GM12873 (cell line): ENCODE measurements around the gene NABP2.

Source experiments
- TF ChIP-seq, protein P1 (sequence below): IDR thresholded peaks from 2 replicates; pipeline ENCODE4 v1.5.1; 2012; ENCODE audit warnings: low read depth, mild to moderate bottlenecking, moderate library complexity, low read length, control low read depth; ENCODE audit not compliant: insufficient read depth; ENCODE audit errors: missing control alignments

The NABP2 gene

DNA sequence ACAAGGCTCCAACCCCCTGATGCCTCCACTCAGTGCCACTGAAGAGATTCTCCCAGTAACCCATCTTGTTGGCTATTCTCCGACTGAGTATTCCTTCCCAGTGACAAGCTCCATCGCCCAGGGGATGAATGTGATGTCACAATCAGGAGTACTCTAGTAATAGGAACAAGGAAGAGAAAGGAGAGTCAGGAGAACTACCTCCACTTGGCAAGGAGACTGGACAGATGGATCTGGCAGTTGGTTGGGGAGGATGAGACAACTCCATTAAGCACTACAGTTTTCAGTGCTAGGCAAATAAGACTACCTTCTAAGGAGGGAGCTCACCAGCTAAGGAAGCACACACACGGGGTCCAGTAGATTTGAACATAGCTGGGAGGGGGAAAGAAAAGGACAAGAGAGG lies 7.7 kb upstream of the NABP2 start:
- TF ChIP-seq, protein P1, sequence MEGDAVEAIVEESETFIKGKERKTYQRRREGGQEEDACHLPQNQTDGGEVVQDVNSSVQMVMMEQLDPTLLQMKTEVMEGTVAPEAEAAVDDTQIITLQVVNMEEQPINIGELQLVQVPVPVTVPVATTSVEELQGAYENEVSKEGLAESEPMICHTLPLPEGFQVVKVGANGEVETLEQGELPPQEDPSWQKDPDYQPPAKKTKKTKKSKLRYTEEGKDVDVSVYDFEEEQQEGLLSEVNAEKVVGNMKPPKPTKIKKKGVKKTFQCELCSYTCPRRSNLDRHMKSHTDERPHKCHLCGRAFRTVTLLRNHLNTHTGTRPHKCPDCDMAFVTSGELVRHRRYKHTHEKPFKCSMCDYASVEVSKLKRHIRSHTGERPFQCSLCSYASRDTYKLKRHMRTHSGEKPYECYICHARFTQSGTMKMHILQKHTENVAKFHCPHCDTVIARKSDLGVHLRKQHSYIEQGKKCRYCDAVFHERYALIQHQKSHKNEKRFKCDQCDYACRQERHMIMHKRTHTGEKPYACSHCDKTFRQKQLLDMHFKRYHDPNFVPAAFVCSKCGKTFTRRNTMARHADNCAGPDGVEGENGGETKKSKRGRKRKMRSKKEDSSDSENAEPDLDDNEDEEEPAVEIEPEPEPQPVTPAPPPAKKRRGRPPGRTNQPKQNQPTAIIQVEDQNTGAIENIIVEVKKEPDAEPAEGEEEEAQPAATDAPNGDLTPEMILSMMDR, result no peak

DNA sequence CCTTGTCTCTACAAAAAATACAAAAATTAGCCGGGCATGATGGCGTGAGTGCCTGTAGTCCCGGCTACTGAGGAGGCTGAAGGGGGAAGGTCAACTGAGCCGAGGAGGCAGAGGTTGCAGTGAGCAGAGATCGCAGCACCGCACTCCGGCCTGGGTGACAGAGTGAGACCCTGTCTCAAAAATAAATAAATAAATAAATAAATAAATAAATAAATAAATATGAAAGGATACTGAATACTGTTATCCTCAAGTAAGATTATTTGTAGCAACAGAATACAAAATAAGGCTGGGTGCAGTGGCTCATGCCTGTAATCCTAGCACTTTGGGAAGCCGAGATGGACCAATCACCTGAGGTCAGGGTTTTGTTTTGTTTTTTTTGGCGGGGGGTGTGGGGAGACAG lies 4.3 kb upstream of the NABP2 start:
- TF ChIP-seq, protein P1, result no peak

DNA sequence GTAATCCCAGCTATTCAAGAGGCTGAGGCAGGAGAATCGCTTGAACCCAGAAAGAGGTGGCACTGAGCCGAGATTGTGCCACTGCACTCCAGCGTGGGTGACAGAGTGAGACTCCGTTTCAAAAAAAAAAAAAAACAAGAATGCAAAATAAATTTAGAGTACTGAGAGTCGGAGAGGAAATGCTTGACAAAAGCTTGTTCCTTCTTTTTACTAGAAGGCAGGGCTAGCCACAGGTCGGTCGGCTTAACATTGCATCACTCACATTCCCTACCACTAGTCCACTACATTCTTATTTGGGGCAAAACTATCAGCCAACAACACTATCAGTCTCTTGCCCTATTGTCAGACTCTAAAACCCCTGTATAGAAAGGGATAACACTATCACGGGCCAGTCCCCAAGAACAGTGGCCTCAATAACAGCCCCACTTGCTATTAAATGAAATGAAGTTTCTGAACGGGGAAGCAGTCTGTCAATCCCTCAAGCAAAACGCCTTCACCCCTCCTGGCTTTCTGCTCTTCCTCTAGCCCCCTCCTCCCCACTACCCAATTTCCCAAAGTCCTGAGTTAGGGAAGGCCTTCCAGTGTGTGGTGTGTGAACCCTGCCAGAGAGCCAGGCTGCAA lies 3.4 kb upstream of the NABP2 start:
- TF ChIP-seq, protein P1, result no peak

DNA sequence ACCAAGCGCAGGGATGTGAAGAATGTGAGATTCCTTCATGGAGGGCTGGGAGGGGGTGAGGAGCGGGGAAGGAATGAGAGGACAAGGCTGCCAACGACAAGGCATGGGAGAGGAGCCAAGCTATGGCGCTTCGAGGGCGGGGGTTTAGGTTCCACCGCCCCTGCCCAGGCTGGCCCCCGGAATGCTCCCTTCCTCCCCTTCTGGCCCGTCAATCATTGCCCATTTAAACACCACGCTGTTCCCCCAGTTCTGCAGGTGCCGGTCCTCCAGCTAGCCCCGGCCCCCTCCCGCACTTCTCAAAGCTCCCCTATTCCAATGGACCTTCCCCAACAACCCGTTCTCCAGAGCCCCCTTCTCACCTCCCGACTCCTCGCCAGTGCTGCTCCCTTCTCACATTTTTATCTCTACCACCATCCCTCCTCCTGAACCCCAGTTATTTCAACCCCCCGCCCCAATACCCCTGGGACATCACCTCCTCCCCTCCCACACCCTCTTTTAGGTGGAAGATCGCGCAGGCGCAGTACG lies 2.8 kb upstream of the NABP2 start:
- TF ChIP-seq, protein P1, result no peak

DNA sequence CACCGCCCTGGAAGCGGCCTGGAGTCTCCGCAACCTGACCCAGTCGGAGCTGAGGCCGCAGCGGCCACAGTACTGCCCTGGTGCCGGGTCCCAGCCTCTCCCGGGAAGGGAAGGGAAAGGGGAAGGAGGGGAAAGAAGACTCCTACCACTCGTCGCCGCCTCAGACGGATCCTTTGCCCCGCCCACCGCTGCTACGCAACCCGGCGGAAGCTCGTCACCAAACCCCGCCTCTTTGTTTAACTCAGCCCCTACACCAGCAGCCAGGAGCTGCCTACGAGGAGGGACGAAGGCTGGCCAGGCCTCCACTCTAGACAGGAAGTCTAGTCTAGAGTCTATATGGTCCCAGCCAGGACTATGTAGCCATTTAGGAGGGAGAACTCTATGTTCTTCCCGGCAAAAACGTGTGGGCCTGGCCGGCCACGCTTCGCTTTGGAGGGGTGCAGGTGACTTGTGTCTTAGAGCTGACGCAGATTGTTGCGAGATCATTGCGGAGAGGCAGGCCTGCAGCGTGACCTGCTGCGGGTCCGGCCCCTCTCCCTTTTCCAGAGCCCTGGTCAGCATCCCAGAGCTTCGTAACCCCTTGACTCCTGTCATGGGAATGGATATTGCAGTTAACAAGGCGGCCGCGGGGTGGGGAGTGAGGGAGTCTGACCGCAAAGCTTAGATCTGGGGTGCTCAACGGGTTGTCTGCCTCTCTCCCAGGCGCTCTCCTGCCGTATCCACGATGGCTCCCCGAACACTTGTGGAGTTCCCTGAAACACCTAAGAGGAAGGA lies 2.2 kb upstream of the NABP2 start, which contains the start of gene RNF41:
TSS of gene RNF41 (minus strand) at position 166 of the 774 bp plus-strand sequence. CDS start 7,875 bp downstream, outside the sequence.
- TF ChIP-seq, protein P1, result no peak

DNA sequence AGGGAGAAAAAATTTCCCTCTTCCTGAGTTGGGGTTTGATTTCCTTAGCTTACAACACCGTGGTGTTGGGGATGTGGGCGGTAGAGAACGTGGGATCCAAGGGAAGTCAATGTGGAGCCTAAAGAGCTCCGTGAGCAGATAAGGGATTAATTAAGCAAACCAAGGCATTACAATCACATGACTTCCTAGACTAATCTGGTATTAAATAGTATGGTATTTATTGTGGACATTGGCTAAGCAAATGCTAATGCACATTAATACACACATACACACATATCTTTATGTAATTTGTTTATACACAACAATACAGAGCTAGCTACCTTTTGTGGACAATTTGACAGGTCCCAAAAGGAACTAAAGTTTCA lies 1.6 kb upstream of the NABP2 start:
- TF ChIP-seq, protein P1, result no peak

DNA sequence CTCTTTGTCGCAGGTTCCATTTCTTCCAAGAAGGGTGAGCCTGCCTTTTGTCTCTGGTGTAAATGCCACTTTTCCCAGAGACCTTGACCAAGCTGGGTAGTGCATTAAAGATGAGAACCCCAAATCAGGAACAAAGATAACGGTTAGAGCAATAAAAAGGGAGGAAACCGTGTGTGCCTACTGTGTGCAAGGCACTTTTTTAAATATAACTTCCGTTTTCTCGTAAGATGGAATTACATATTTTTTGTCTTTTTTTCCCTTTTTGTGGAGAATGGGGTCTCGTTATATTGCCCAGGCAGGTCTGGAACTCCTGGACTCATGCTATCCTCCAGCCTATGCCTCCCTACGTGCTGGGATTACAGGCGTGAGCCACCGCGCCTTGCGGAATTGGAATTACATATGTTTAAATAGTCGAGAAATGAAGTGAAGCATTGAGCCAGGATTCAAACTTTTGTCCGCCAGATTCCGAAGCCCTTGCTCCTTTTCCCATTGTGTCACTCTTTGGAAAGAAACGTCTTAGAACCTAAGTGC lies 506 bp upstream of the NABP2 start:
- TF ChIP-seq, protein P1, result no peak
